HG02973 (cell line): ENCODE data around the gene HMGN5.
A peak's percentile ranks its signal among the peaks of the same experiment; 100 is the strongest.

Experiments
- ATAC-seq: cut with Tn5 transposase; IDR thresholded peaks from one replicate; pipeline ENCODE4 v1.9.1; 2021; ENCODE audit warnings: moderate library complexity; ENCODE audit not compliant: unreplicated experiment

HMGN5 gene

DNA sequence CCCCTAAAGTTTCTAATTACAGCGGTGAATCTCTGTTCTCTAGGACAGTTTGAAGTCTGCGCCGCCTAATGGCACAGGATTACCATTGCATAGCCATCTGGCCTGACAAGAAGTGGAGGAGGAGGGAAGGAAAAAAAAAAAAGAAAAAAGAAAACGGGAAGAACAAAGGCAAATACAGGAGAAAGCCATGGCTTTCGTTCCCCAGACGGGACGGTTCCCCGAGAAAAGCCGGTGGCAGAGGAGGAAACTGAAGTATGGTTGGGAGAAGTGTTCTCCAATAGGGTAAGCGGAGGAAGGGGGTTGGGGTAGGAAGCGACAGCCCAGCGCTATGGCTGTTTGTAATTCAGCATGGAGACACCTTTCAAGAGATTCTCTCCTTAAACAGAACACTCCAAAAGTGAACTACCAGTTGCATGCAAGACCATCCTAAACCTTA is 80.8 kb downstream of the HMGN5 start:
- peak; percentile 58 for ATAC-seq

DNA sequence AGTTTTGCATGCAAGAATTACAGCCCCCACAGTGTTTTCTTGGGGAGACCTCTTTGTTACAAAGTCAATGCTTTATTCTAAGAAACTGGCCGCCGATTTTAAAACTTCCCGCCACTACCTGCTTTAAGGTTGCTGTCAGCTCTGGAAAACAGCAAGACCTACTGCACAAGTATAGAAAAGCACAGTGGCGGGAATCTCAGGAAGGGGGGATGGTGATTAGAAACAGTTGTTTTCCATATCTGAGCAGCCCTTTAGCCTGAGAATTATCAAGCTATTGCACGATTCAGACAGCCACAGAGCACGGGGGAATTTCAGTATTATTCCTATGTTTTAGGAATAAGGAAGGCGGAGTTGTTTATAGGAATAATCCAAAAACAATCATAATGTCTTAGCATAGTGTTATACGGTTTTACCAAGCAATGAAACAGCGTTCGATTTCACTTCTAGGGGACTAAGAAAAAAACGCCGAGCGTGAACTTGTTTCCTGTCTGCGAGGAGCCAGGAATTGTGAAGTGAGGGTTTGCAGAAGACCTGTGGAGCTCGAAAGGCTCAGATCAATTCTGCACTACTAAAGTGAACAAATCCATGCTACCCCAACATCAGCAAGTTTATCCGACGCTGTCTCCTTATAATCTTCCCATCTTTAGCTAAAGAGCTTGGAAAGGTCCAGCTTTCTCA is 81.3 kb downstream of the HMGN5 start:
- peak; percentile 24 for ATAC-seq

DNA sequence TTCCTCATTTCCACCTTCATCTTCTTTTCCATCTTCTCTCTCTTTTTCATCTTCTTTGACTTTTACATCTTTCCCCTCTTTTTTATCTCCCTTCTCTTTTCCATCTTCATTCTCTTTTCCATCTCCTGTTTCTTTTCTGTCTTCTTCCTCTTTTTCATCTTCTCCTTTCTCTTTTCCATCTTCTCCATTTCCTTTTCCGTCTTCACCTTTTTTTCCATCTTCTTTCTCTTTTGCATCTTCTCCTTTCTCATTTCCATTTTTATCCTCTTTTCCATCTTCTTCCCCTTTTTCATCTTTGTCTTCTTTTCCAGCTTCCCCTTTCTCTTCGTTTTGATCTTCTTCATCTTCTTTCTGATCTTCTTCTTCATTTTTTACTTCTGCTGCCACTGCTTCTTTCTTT is 87.0 kb downstream of the HMGN5 start:
- no peak for ATAC-seq

DNA sequence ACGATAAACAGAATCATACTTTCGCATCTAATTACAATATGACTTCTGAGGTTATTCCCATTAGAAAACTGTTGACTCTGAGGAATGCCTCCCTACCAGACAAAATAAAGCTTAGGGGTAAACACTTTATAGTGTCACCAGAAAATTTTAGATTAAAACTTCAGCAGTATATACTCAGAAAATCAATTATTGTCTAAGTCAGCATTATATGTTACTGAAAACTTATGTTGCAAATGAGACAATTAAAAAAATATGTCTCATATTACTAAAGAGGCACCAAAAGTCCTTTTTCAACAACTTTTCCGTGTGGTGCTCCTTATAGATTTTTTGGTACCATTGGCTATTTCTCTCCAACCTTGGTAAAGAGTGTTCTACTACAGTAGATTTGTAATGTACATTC is 91.4 kb downstream of the HMGN5 start:
- ATAC-seq = no peak

DNA sequence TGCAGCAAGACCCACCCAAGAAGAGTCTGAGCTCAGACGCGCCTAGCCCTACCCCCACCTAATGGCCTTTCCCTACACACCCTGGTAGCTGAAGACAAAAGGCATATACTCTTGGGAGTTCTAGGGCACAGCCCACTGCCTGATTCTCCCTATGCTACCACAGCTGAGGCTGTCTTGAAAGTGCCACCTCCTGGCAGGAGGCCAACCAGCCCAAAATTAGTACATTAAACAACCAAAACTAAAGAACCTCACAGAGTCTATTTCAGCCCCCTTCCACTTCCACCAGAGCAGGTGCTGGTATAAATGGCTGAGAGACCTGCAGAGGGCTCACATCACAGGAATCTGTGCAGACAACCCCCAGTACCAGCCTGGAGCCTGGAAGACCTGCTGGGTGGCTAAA is 119.1 kb downstream of the HMGN5 start:
- ATAC-seq = no peak
